Spleen (tissue), 7 donors: ENCODE results near the gene ABHD16B.

ENCODE experiments used
- CTCF ChIP-seq, 11 experiments: fragments of 200-600 bp in 7 of 11; fragments of 450-650 bp in 4 of 11; sonication (generic) in 4 of 11; IDR thresholded peaks in 8 of 11; conservative IDR thresholded peaks in 3 of 11; 1 replicate in 7 of 11; 2 replicates in 4 of 11; pipeline versions ENCODE4 v1.4.0 to v1.8.0; 2016 to 2021; ENCODE audit warnings: antibody characterized with exemption in 11 of 11, inconsistent platforms in 4 of 11, mild to moderate bottlenecking in 1 of 11
- POLR2A ChIP-seq, 3 donors: fragments of 450-650 bp; IDR thresholded peaks; one replicate each; pipeline ENCODE4 v1.5.1; 2017; ENCODE audit warnings: antibody characterized with exemption in 3 of 3, mild to moderate bottlenecking in 1 of 3
- donor health status: DM: no; HTN: no; CAD: no; lungs with moderate emphysema.
- donor health status: DM: no; HTN: no; CAD: no.
- donor health status: DM: no; HTN: no; CAD: no.

GRCh38 chr20:63846128-63846771 is 15.0 kb upstream of the ABHD16B start:
- TF ChIP-seq CTCF (IDR thresholded peaks at IDR 0.05 in 8 of 11, conservative IDR thresholded peaks at IDR 0.05 in 3 of 11) (no peak), POLR2A (IDR thresholded peaks at IDR 0.05) (no peak)
